ENCODE measurements around the gene CC2D2A.

- TF ChIP-seq POLR2AphosphoS5 (IDR thresholded peaks at IDR 0.05; ENCODE audit: low read depth) (no peak), CTCF (conservative IDR thresholded peaks at IDR 0.05; ENCODE audit: low read depth in 2 of 2) (no peak), EZH2 (IDR thresholded peaks at IDR 0.05; ENCODE audit: low read depth, unreplicated experiment) (no peak), STAT1 (IDR thresholded peaks at IDR 0.05; ENCODE audit: unreplicated experiment) (no peak), CREB1 (CRISPR knock-in tag; IDR thresholded peaks at IDR 0.05; ENCODE audit: low read depth) (no peak), NANOG (IDR thresholded peaks at IDR 0.05; ENCODE audit: borderline replicate concordance) (no peak), ETS1 (IDR thresholded peaks at IDR 0.05) (no peak), JUNB (IDR thresholded peaks at IDR 0.05; ENCODE audit: unreplicated experiment) (no peak), REST (IDR thresholded peaks at IDR 0.05; ENCODE audit: unreplicated experiment) (no peak)
These were observed 45.4 kb downstream of the CC2D2A start for GRCh38 chr4:15515106-15515505.
